Vagina (tissue), 2 donors: Measurements from ENCODE around the gene USH1C.

Experiments
- CTCF ChIP-seq, 3 experiments: fragments of 450-650 bp in 2 of 3; fragments of 200-600 bp in 1 of 3; sonication (generic) in 1 of 3; IDR thresholded peaks; one replicate each; pipeline ENCODE4 v1.5.1; 2017 to 2019; ENCODE audit warnings: antibody characterized with exemption in 3 of 3, mild to moderate bottlenecking in 2 of 3, moderate library complexity in 2 of 3
- POLR2A ChIP-seq, 2 donors: fragments of 450-650 bp; IDR thresholded peaks; one replicate each; pipeline ENCODE4 v1.6.1; 2017; ENCODE audit warnings: antibody characterized with exemption in 2 of 2, mild to moderate bottlenecking in 2 of 2, moderate library complexity in 2 of 2
- POLR2AphosphoS5 ChIP-seq, 2 donors: sonication (generic); formaldehyde crosslinking; IDR thresholded peaks; one replicate each; pipeline ENCODE4 v1.9.0; 2017; ENCODE audit warnings: antibody characterized with exemption in 2 of 2, mild to moderate bottlenecking in 2 of 2, low read depth in 1 of 2; ENCODE audit not compliant: insufficient read depth in 1 of 2

DNA sequence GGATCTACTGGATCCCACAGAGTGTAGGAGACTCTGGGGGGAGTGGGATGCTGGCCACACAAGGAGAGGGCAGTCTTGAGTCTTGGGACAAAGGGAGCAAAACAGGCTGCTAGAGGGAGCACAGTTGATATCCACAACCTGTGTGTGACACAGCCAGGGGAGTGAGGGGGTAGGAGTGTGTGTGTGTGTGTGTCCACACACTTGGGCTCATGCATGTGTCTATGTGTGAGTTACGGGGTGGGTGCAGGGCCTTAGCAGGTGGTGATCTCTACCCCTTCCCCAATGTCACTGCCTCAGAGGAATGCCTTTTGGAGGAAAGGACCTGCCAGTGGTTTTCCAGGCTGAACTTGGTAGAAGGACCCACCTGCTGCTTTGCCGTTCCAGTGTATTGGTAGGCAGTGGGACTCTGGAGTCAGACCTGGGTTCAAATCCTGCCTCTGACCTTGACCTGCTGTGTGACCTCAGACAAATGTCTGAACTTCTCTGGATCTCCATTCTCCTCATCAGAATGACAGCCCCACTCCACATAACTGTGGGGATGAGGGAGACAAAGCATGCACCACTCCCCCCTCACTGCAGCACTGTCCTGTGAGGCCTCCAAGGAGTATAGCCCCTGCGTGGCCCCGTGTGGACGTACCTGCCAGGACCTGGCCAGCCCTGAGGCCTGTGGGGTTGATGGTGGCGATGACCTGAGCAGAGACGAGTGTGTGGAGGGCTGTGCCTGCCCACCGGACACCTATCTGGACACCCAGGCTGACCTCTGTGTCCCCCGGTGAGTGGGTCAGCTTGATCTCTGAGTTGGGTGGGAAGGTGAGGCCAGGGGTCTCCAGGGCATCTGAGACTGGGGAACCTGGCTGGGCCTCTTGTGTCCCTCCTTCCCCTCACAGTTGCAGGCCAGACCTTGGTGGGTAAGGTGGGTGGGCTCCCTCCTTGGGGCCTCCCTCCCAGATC is 30.2 kb upstream of the USH1C start:
- TF ChIP-seq POLR2A (IDR thresholded peaks at IDR 0.05) (no peak), CTCF (IDR thresholded peaks at IDR 0.05) (no peak), POLR2AphosphoS5 (IDR thresholded peaks at IDR 0.05; ENCODE audit: insufficient read depth in 1 of 2, low read depth in 1 of 2) (no peak)
